Heart left ventricle (tissue), 16 donors: Measurements from ENCODE around the gene ARFGAP1. TPM values are rescaled to one million over a fixed set of nuclear protein-coding genes. Genes with fewer than 3 reads are reported as not detected.

Source experiments
- ATAC-seq, 4 donors: fragments of 200-7000 bp; cut with Tn5 transposase; one replicate each; pipeline ENCODE4 v1.9.1; 2020 to 2022; ENCODE audit warnings: moderate library complexity in 4 of 4, mild to moderate bottlenecking in 3 of 4, moderate number of reproducible peaks in 1 of 4
- DNase-seq, 5 donors: peaks; one replicate each; pipeline ENCODE4 v3.0.0-alpha.2; 2020
- H3K27ac ChIP-seq, 12 donors: fragments of 200-600 bp; sonication (generic) in 4 of 12; one replicate each; pipeline versions ENCODE4 v1.5.0 to v1.8.0; 2016 to 2022; ENCODE audit warnings: mild to moderate bottlenecking in 2 of 12
- H3K27me3 ChIP-seq, 9 donors: fragments of 200-600 bp; sonication (generic) in 2 of 9; one replicate each; pipeline versions ENCODE4 v1.5.1 to v1.8.0; 2016 to 2022; ENCODE audit warnings: mild to moderate bottlenecking in 3 of 9
- H3K36me3 ChIP-seq, 9 donors: fragments of 200-600 bp; sonication (generic) in 2 of 9; one replicate each; pipeline versions ENCODE4 v1.5.0 to v1.8.0; 2018 to 2022; ENCODE audit warnings: mild to moderate bottlenecking in 2 of 9
- H3K4me1 ChIP-seq, 12 donors: fragments of 200-600 bp; sonication (generic) in 4 of 12; one replicate each; pipeline versions ENCODE4 v1.5.0 to v1.8.0; 2016 to 2022; ENCODE audit warnings: mild to moderate bottlenecking in 3 of 12
- H3K4me3 ChIP-seq, 12 donors: fragments of 200-600 bp; sonication (generic) in 4 of 12; one replicate each; pipeline versions ENCODE4 v1.5.0 to v1.8.0; 2017 to 2022; ENCODE audit warnings: mild to moderate bottlenecking in 9 of 12, moderate library complexity in 4 of 12
- H3K9me3 ChIP-seq, 12 donors: fragments of 200-600 bp; sonication (generic) in 4 of 12; one replicate each; pipeline versions ENCODE4 v1.5.0 to v1.8.0; 2016 to 2022; ENCODE audit warnings: mild to moderate bottlenecking in 1 of 12
- CTCF ChIP-seq, 12 donors: fragments of 200-600 bp; sonication (generic) in 4 of 12; IDR thresholded peaks; one replicate each; pipeline versions ENCODE4 v1.5.0 to v1.8.0; 2018 to 2022; ENCODE audit warnings: antibody characterized with exemption in 12 of 12, mild to moderate bottlenecking in 5 of 12
- POLR2A ChIP-seq, 2 donors: fragments of 450-650 bp; IDR thresholded peaks; one replicate each; pipeline ENCODE4 v1.6.1; 2017; ENCODE audit warnings: antibody characterized with exemption in 2 of 2, mild to moderate bottlenecking in 2 of 2, moderate library complexity in 2 of 2
- WGBS, 4 donors: extraction: QIAGEN DNeasy Blood & Tissue Kit in 2 of 4; methylation state at CpG; one replicate each; pipeline versions ENCODE4 v1.1.5 to v1.1.7; 2013 to 2018; 5-methylcytosine and 5-hydroxymethylcytosine counted together
- intact Hi-C, 10 donors: fragments of 100-400 bp; cut with DNase I; formaldehyde crosslinking; loops; one replicate each; pipeline versions ENCODE4 v1.11.1 to v1.14.2; 2022
- polyA plus RNA-seq, 2 donors: library from polyadenylated mRNA; stranded (reverse); fragments of 200-250 nt; gene quantifications; one replicate each; pipeline ENCODE4 v1.2.3, GENCODE V29; 2013
- total RNA-seq, 9 donors: library from RNA; depleted of rRNA in 2 of 9; stranded (reverse); fragments of >200 nt in 2 of 9; fragmentation: NEBNext Ultra II Directional in 3 of 9; extraction: Animal tissue kit (Norgen Biotek cat#: 25700) in 3 of 9; gene quantifications; one replicate each; pipeline versions ENCODE4 v1.1.0 to v1.2.4, GENCODE V29; 2016 to 2023
- donor health status: ischemic (EF 13 %, LVEDD 7.1; RV severe dilation, severe dysfunction).
- donor health status: healthy with polysubstance abuse.
- donor health status: DM: no; HTN: yes; CAD: no.
- donor health status: DM: no; HTN: no; CAD: no.
- donor health status: ischemic (EF 25% LVEDD 6.9; RV normal size, moderate dysfunction).
- donor health status: ischemic (EF 25% LVEDD 5.7; RV mildly dilated, moderate dysfunction).
- donor health status: healthy.
- donor health status: DM: yes; HTN: yes; CAD: no.
- donor health status: ischemic (EF 35%, LVEDD 5.7; RV mildly dilated, moderate dysfunction).
- donor health status: nonischemic (EF 11% LVEDD 7.7; RV severe dilation, severe dysfunction).
- donor health status: DM: yes; HTN: yes; CAD: no.
- donor health status: PGD.
- donor health status: ischemic (EF 29% LVEDD 5.4; RV normal size, mild dysfunction).
- donor health status: nonischemic (EF 23%, LVEDD 6.1; RV moderate dilation, normal function).

The ARFGAP1 gene
- total and polyA plus RNA-seq, 11 donors: 14.3 to 51.6 (median 29.5) TPM

DNA sequence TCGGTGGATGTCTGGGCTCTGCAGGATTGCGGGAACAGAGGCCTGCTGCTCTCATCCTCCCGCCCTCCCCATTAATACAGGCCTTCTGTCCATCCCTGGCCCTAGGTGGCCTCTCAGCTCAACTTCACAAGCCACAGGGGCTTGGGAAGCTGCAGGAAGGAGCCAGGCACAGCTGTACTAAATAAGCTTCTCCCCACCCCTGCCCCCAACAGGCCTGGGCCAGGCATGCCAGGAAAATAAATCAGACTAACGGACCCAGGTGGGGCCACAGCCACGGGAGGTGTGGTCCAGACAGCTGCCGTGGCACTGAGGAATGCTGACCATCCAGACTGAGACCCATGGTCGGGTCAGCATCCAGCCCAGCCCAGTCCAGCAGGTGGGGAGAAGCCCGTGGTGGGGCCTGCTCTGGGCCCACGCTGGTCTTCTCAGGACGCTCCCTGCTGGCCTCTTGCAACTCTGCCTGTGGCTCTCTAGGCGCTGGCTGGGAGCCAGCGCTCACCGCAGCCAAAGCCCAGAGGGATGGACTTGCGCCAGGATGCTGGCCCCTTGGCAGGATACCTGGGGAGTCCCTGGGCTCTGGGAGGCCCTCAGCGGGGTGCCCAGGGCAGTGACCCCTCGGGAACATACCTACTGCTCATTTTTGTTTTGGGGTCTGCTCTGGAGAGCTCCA lies 48.1 kb upstream of the ARFGAP1 start:
- peak; percentile 22 to 83 (median 68) for ATAC-seq
- intact Hi-C loops: loop anchor here in 1 of 10 donors (5.0 kb wide), 1 partner anchor 47 kb away; no protein-coding TSS in a partner anchor
- Histone ChIP-seq H3K27ac (no peak overlapping the region), H3K36me3 (no peaks in the 10 kb centered on the region), H3K27me3 (peaks cover 0 to 11% (median 0%) of the 10 kb centered on the region in 9 donors), H3K4me1 (peaks cover 0 to 11% (median 4%) of the 10 kb centered on the region in 12 donors), H3K9me3 (no peaks in the 10 kb centered on the region), H3K4me3 (no peak overlapping the region)
- TF ChIP-seq CTCF (IDR thresholded peaks at IDR 0.05) (peak in 4 of 12 donors; percentile 10 to 41 (median 29)), POLR2A (IDR thresholded peaks at IDR 0.05) (no peak)
- 17 to 36% (median 27%) methylated on average over 8 to 16 of the region's 16 CpGs for WGBS, 4 donors
- peak; percentile 45 to 81 (median 71) for DNase-seq

DNA sequence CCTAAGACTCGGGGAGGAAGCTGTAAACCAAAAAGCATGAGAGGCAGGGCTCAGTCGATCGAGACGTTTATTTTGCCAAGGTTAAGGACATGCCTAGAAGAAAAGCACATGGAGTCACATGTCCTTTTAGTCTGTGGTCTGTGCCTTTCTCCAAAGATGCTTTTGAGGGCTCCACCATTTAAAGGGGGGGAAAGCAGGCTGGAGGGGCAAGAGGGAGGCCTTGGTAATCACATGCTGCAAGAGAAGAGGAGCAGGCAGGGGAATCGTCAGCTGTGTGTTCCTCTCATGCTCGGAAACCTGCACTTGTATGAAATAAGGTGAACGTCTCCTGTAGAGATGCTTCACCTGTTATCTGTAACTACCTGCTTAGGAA lies 47.5 kb upstream of the ARFGAP1 start:
- WGBS, 4 donors: 35 to 39% (median 36%) methylated on average over 7 of the region's 7 CpGs
- H3K27ac ChIP-seq: no peak overlapping the region
- no peaks in the 10 kb centered on the region for H3K36me3 ChIP-seq
- no peak for ATAC-seq
- peaks cover 0 to 11% (median 4%) of the 10 kb centered on the region in 12 donors for H3K4me1 ChIP-seq
- H3K27me3 ChIP-seq: peaks cover 0 to 13% (median 0%) of the 10 kb centered on the region in 9 donors
- DNase-seq: no peak
- intact Hi-C loops: no loop called here
- H3K4me3 ChIP-seq: no peak overlapping the region
- no peaks in the 10 kb centered on the region for H3K9me3 ChIP-seq
- TF ChIP-seq POLR2A (IDR thresholded peaks at IDR 0.05): no peak
- no peak for TF ChIP-seq CTCF (IDR thresholded peaks at IDR 0.05)

DNA sequence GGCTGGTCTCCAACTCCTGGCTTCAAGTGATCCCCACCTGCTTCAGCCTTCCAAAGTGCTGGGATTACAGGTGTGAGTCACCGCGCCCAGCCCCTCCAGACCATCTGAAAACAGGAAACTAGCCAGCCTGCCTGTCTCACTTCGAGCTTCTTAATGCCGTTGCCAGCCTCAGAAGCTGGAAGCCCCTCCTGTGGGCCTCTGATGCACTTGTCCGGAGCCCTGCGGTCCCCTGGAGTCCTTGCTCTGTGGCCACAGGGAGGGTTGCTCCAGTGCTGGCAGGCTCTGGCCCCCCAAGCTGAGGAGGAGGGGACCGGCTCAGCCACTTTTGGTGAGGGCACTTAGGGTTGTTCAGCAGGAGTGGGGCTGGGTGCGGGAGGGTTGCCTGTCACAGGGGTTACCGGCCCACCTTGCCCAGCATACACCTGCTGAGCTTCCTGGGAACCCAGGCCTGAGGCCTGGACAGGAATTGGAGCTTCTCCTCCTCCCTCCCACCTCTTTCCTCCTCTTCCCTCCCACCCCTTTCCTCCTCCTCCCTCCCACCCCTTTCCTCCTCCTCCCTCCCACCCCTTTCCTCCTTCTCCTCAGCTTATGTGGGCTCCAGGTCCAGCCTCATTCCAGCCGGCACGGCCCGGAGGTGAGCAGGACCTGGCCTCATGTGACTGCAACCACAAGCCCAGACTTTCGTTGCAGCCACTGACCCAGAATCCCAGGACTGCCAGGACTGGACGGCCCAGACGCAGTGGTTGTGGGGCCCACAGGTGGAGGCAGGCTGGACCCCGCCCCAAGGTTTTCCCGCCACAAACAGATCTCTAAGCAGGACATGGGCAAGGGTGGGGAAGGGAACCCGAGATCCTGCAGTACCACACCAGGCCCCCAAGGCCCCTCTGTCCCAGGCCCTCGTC lies 46.3 kb upstream of the ARFGAP1 start:
- H3K27me3 ChIP-seq: peaks cover 0 to 9% (median 2%) of the 10 kb centered on the region in 9 donors
- intact Hi-C loops: no loop called here
- H3K4me1 ChIP-seq: peaks cover 0 to 19% (median 5%) of the 10 kb centered on the region in 12 donors
- no peaks in the 10 kb centered on the region for H3K9me3 ChIP-seq
- DNase-seq (peak in 1 of 5 donors; percentile 49), ATAC-seq (no peak)
- H3K27ac ChIP-seq: no peak overlapping the region
- H3K4me3 ChIP-seq: no peak overlapping the region
- WGBS, 4 donors: 72 to 80% (median 78%) methylated on average over 7 to 19 of the region's 19 CpGs
- TF ChIP-seq CTCF (IDR thresholded peaks at IDR 0.05) (no peak), POLR2A (IDR thresholded peaks at IDR 0.05) (no peak)
- H3K36me3 ChIP-seq: no peaks in the 10 kb centered on the region

DNA sequence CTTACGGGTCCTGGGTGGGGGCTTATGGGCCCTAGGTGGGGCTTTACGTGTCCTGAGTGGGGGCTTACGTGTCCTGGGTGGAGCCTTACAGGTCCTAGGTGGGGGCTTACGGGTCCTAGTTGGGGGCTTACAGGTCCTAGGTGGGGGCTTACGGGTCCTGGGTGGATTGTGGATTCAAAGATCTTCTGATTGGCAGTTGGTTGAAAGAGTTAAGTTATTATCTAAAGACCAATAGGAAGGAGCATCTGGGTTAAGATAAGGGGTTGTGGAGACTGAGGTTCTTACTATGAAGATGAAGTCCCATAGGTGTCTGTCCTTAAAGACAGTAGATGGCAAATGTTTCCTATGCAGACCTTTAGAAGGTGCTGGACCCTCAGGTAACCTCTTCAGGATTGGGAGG lies 45.4 kb upstream of the ARFGAP1 start:
- no peaks in the 10 kb centered on the region for H3K36me3 ChIP-seq
- 89 to 97% (median 94%) methylated on average over 5 of the region's 5 CpGs for WGBS, 4 donors
- H3K9me3 ChIP-seq: no peaks in the 10 kb centered on the region
- H3K27ac ChIP-seq: no peak overlapping the region
- peaks cover 0 to 19% (median 5%) of the 10 kb centered on the region in 12 donors for H3K4me1 ChIP-seq
- DNase-seq (no peak), ATAC-seq (no peak)
- H3K4me3 ChIP-seq: no peak overlapping the region
- H3K27me3 ChIP-seq: peaks cover 0 to 16% (median 2%) of the 10 kb centered on the region in 9 donors
- intact Hi-C loops: no loop called here
- TF ChIP-seq CTCF (IDR thresholded peaks at IDR 0.05): no peak
- TF ChIP-seq POLR2A (IDR thresholded peaks at IDR 0.05): no peak
